Astrocyte (in vitro differentiated cells and primary cell): ENCODE results near the gene IFIT1B.
A peak's percentile ranks its signal among the peaks of the same experiment; 100 is the strongest.

Source experiments
- CTCF ChIP-seq: IDR thresholded peaks from 2 replicates; pipeline ENCODE4 v1.5.1; 2011; ENCODE audit warnings: low read depth, mild to moderate bottlenecking, inconsistent platforms, low read length, moderate library complexity; ENCODE audit not compliant: insufficient read depth
- EZH2 ChIP-seq: IDR thresholded peaks from 2 replicates; pipeline ENCODE4 v1.6.1; 2012; ENCODE audit warnings: mild to moderate bottlenecking, low read length, inconsistent platforms; ENCODE audit not compliant: insufficient read depth

- TF ChIP-seq CTCF = peak; percentile 60
- TF ChIP-seq EZH2 = no peak
Observed at GRCh38 chr10:89369156-89370105, 8.4 kb upstream of the IFIT1B start.
